SW 1271 (cell line): ENCODE measurements around the gene PRKAG2.

Experiments
- DNase-seq, 2 experiments: peaks; one replicate each; lab custom pipeline; 2025; lab: John Stamatoyannopoulos, UW

PRKAG2 gene

GRCh38 chr7:151900986-151901621, 24.2 kb upstream of the PRKAG2 start:
- DNase-seq = no peak

GRCh38 chr7:151900591-151900985, 23.7 kb upstream of the PRKAG2 start:
- DNase-seq = no peak

GRCh38 chr7:151899513-151900360, 22.8 kb upstream of the PRKAG2 start:
- no peak for DNase-seq

- DNase-seq = no peak
Observed at GRCh38 chr7:151897951-151898686, 21.2 kb upstream of the PRKAG2 start.

DNA sequence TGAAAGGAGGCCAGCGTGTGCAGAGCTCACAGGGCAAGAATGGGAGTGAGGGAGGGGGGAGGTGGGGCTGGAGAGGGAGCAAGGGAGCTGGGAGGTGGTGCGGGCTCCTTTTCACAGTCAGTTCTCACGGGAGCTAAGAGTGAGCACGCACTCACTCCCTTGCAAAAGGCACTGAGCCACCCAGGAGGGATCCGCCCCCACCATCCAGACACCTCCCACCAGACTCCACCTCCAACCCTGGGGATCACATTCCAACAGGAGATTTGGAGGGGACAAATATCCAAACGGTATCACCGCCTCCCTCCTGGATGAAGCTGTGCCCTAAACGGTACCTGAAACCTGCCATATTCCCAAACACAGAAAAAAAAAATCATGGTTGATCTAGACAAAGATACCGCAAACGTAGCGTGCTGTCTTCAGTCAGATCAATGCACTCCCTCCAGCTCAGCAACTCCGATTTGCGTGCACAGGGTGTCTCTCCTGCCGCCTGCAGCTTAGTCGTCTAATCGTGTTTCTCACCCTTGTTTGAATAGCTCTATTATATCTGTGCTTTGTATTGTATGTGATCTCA, 20.3 kb upstream of the PRKAG2 start:
- DNase-seq = no peak

GRCh38 chr7:151896486-151896885, 19.6 kb upstream of the PRKAG2 start:
- DNase-seq = no peak

GRCh38 chr7:151896086-151896485, 19.2 kb upstream of the PRKAG2 start:
- no peak for DNase-seq

GRCh38 chr7:151895631-151896031, 18.7 kb upstream of the PRKAG2 start:
- no peak for DNase-seq

GRCh38 chr7:151895008-151895630, 18.2 kb upstream of the PRKAG2 start:
- DNase-seq = no peak

DNA sequence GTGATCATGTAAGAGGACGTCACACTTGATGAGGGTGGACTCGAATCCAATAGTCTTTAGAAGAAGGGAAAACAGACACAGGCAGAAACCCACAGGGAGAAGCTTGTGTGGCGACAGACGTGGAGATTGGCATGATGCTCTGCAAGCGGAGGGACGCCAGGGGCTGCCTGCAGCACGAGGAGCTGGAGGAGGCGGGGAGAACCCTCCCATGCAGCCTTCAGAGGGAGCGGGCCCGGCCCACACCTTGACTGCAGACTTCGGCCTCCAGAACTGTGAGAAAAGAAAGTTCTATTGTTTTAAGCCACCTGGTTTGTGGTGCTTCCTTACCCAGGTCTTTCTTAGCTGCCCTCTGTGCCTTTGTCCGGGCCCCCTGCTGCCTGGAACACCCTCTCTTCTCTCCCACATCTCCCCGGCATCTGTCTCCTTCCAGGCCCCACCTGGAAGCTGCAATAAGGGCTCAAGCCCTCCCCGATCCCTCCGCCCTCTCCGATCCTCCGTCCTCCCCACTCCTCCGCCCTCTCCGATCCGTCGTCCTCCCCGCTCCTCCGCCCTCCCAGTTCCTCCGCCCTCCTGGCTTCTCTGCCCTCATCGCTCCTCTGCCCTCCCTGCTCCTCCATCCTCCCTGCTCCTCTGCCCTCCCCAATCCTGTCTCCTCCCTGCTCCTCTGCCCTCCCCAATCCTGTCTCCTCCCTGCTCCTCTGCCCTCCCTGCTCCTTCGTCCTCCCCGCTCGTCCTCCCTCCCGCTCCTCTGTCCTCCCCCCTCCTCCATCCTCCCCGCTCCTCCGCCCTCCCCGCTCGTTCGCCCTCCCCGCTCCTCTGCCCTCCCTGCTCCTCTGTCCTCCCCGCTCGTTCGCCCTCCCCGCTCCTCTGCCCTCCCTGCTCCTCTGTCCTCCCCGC, 17.4 kb upstream of the PRKAG2 start:
- DNase-seq = no peak

DNA sequence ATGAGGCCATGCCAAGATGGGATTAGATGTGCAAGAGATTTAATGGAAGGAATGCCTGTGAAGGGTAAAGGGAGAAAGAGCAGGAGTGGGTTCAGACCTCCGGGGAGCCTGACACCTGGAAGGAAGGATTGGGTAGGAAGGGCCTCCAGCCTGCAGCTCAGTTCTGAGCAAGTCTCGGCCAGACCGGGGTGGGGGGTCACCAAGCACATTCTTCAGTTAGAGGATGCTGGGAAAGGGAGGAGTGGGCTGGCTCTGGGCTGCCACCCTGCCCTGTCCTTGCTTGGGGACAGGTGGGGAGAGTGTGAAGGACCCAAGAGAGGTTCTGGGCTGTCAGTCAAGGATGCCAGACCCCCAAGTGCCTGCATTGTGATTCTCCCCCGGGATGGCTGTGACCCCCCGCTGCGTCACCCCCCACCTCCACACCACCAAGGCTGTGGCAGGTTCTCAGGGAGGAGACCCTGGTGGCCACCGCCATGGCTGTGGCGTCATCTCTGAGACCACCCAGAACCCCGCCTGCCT, 16.5 kb upstream of the PRKAG2 start:
- no peak for DNase-seq

DNA sequence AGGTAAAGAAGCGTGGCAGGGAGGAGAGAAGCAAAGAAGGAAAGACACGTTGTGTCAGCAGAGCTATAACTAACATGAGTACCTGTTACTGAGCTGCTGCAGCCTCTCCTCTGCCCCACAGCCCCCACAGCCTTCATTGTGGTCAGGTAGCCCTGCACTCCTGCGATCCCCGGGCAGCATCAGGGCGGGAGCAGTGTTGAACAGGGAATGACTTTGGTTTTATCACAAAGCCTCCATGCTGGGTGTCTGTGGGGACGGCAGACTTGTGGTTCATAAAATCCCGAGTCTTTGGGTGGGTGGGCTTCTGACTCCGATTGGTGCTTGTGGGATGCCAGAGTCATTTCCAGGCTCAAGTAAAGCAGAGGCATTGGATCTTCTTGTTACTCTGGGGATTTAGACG, 14.8 kb upstream of the PRKAG2 start:
- DNase-seq = no peak

GRCh38 chr7:151891182-151891581, 14.3 kb upstream of the PRKAG2 start:
- no peak for DNase-seq

GRCh38 chr7:151890355-151891004, 13.6 kb upstream of the PRKAG2 start:
- DNase-seq = no peak

DNA sequence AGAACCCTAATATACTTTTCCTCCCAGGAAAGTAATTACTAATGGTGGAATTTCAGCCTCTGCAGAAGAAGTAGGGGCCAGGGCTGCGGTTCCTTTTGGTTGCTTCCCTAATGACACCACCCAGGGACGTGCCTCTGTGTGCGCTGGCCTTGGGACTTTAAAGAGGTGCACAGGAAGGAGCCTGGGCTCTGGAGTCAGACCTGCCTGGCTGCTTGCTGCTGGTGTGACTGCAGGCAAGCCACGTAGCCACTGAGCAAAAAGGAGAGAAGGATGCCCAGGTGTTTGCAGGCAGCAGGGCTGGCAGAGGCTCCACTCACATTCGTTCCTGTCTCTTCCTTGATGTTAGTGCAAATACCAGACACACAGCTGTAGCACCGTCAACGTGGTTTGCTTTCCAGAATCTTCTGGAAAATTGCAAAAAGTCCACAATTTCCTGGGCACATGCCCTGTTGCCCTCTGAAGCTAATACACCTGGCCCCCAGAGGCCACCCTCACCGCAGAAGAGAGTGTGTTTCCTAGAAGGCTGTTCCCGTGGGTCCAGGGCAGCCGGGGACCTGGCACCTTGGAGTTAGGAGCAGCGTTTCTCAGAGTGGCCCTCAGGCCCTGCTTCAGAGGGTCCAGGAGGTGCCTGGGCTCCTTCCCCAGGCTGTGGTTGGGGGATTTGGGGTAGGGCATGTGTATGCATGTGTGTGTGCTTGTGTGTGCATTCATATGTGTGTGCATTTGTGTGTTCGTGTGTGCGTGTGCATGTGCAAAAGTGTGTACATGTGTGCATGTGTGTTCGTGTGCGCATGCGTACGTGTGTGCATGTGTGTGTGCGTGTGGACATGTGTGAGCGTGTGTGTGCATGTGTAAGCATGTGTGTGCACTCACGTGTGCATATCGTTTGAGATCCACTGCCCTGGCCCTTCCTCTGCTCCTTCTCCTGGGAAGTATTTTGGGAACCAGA, 12.8 kb upstream of the PRKAG2 start:
- DNase-seq = no peak

- DNase-seq = no peak
Observed at GRCh38 chr7:151888079-151889067, 11.5 kb upstream of the PRKAG2 start.

- DNase-seq = no peak
Observed at GRCh38 chr7:151886783-151887182, 9.9 kb upstream of the PRKAG2 start.

DNA sequence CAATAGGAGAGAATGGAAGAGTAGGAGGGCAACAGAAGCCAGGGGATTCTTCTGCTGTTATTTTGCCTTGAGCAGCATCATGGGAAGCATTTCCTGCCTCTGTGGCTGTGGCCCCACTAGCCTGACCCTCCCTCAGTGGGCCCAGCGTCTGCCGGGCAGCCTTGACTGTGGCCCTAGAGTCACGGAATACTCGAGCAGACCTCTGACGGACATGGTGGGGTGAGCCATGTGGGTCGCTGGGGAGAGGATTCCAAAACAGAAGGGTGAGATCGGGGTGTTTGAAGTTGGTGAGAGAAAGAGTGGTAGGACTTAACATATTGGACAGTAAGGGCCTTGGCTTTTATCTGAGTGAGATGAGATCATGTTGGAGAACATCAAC, 8.3 kb upstream of the PRKAG2 start:
- DNase-seq = no peak
